SU-DHL-6 (cell line): ENCODE results near the gene RNF121.

Source experiments
- H2AFZ ChIP-seq: fragments of 200-600 bp; sonication (generic); 2 replicates; pipeline ENCODE4 v1.6.1; 2014; ENCODE audit warnings: low read depth, mild to moderate bottlenecking, moderate library complexity, mixed read lengths, antibody characterized with exemption, low read length; ENCODE audit not compliant: severe bottlenecking
- H3F3A ChIP-seq: fragments of 200-600 bp; shearing (Covaris generic); 2 replicates; pipeline ENCODE4 v1.6.0; 2016; ENCODE audit warnings: antibody characterized with exemption, mild to moderate bottlenecking; ENCODE audit not compliant: insufficient read depth
- H3K27ac ChIP-seq: fragments of 200-600 bp; sonication (generic); 2 replicates; pipeline ENCODE4 v1.5.1; 2016; ENCODE audit warnings: low read depth, mild to moderate bottlenecking, low read length, moderate library complexity, mixed read lengths
- H3K27me3 ChIP-seq: fragments of 200-600 bp; sonication (generic), shearing (Covaris generic); 2 replicates; pipeline ENCODE4 v1.6.0; 2014; ENCODE audit warnings: mild to moderate bottlenecking, low read length
- H3K36me3 ChIP-seq: fragments of 200-600 bp; sonication (generic); 2 replicates; pipeline ENCODE4 v1.6.1; 2014; ENCODE audit warnings: mild to moderate bottlenecking, low read length, mixed read lengths
- H3K4me2 ChIP-seq: fragments of 300-600, 200-600 bp; shearing (Covaris generic), sonication (generic); 2 replicates; pipeline ENCODE4 v1.6.0; 2014; ENCODE audit warnings: low read length, low read depth, mild to moderate bottlenecking; ENCODE audit not compliant: poor library complexity, severe bottlenecking
- H3K4me3 ChIP-seq: fragments of 200-600 bp; sonication (generic); 2 replicates; pipeline ENCODE4 v1.5.1; 2014; ENCODE audit warnings: antibody characterized with exemption, low read length, mild to moderate bottlenecking, mixed read lengths; ENCODE audit not compliant: insufficient read depth, poor library complexity, severe bottlenecking
- H3K79me2 ChIP-seq: fragments of 200-600 bp; sonication (generic); 2 replicates; pipeline ENCODE4 v1.6.1; 2014; ENCODE audit warnings: mild to moderate bottlenecking, low read length, moderate library complexity; ENCODE audit not compliant: insufficient read depth
- H3K9ac ChIP-seq: fragments of 200-600 bp; sonication (generic); 2 replicates; pipeline ENCODE4 v1.7.0; 2014; ENCODE audit warnings: mild to moderate bottlenecking, low read length
- H3K9me2 ChIP-seq: fragments of 200-600 bp; sonication (generic); replicated peaks from 2 replicates; pipeline ENCODE4 v1.6.1; 2014; ENCODE audit warnings: low read length; ENCODE audit not compliant: insufficient read depth
- H3K9me3 ChIP-seq: fragments of 200-600 bp; sonication (generic); 2 replicates; pipeline ENCODE4 v1.6.1; 2014; ENCODE audit warnings: low read length, mixed read lengths; ENCODE audit not compliant: insufficient read depth
- H4K20me1 ChIP-seq: fragments of 200-600 bp; sonication (generic); 2 replicates; pipeline ENCODE4 v1.6.1; 2014; ENCODE audit warnings: low read depth, mild to moderate bottlenecking, antibody characterized with exemption, low read length, moderate library complexity, mixed read lengths
- CTCF ChIP-seq: fragments of 200-600 bp; sonication (generic); IDR thresholded peaks from one replicate; pipeline ENCODE4 v1.5.1; 2017; ENCODE audit warnings: antibody characterized with exemption, mild to moderate bottlenecking, low read length, moderate library complexity; ENCODE audit not compliant: insufficient read depth, poor library complexity, severe bottlenecking
- EZH2phosphoT487 ChIP-seq: fragments of 200-600 bp; sonication (generic), shearing (Covaris generic); conservative IDR thresholded peaks from 2 replicates; pipeline ENCODE4 v1.6.1; 2018; ENCODE audit warnings: mild to moderate bottlenecking, antibody characterized with exemption, low read length, moderate library complexity, mixed read lengths

RNF121 gene

GRCh38 chr11:72018171-72018570 lies 89.3 kb downstream of the RNF121 start:
- Histone ChIP-seq H3K9me2 (no peaks in the 10 kb centered on the region), H3K4me3 (no peak overlapping the region), H3K79me2 (no peaks in the 10 kb centered on the region), H3F3A (no peaks in the 10 kb centered on the region), H4K20me1 (no peaks in the 10 kb centered on the region), H3K4me2 (no peak overlapping the region), H3K36me3 (peaks cover 8% of the 10 kb centered on the region; the same call in 1 of the 2 replicates), H2AFZ (no peak overlapping the region), H3K27me3 (no peaks in the 10 kb centered on the region), H3K9ac (no peak overlapping the region), H3K27ac (no peak overlapping the region), H3K9me3 (no peaks in the 10 kb centered on the region)
- TF ChIP-seq CTCF = no peak
- no peak for TF ChIP-seq EZH2phosphoT487

- TF ChIP-seq CTCF = no peak
- no peak for TF ChIP-seq EZH2phosphoT487
- Histone ChIP-seq H3K79me2 (peaks cover 4% of the 10 kb centered on the region; the same call in 1 of the 2 replicates), H3K36me3 (peaks cover 19% of the 10 kb centered on the region), H4K20me1 (no peaks in the 10 kb centered on the region), H2AFZ (no peak overlapping the region), H3K9ac (no peak overlapping the region), H3K9me2 (no peaks in the 10 kb centered on the region), H3F3A (0 out of 2 replicates have a peak, but pooled peaks cover 6% of the 10 kb centered on the region), H3K27ac (no peak overlapping the region), H3K4me3 (no peak overlapping the region), H3K27me3 (no peaks in the 10 kb centered on the region), H3K4me2 (no peak overlapping the region), H3K9me3 (no peaks in the 10 kb centered on the region)
These were observed 94.5 kb downstream of the RNF121 start for GRCh38 chr11:72023335-72023734.

GRCh38 chr11:72024069-72024754 lies 95.4 kb downstream of the RNF121 start:
- Histone ChIP-seq H3K9ac (no peak overlapping the region), H3K36me3 (peaks cover 24% of the 10 kb centered on the region), H3K27ac (no peak overlapping the region)

More at GRCh38 chr11:72024069-72024754, 95.4 kb downstream of the RNF121 start:
- H3K27me3 ChIP-seq = no peaks in the 10 kb centered on the region
- no peaks in the 10 kb centered on the region for H3K9me3 ChIP-seq
- H3K4me2 ChIP-seq = no peak overlapping the region
- no peaks in the 10 kb centered on the region for H4K20me1 ChIP-seq
- H3F3A ChIP-seq = 0 out of 2 replicates have a peak, but pooled peaks cover 6% of the 10 kb centered on the region
- TF ChIP-seq EZH2phosphoT487 = no peak
- no peak for TF ChIP-seq CTCF
- no peaks in the 10 kb centered on the region for H3K9me2 ChIP-seq
- H3K4me3 ChIP-seq = no peak overlapping the region
- H3K79me2 ChIP-seq = peaks cover 9% of the 10 kb centered on the region; the same call in 1 of the 2 replicates
- H2AFZ ChIP-seq = no peak overlapping the region
